Left lung (tissue), 10 donors: Measurements from ENCODE around the gene KCNMB2. TPM values are rescaled to one million over a fixed set of nuclear protein-coding genes. Genes with fewer than 3 reads are reported as not detected.

Source experiments
- ATAC-seq: fragments of 200-7000 bp; cut with Tn5 transposase; one replicate; pipeline ENCODE4 v1.9.1; 2020; ENCODE audit warnings: moderate library complexity
- DNase-seq, 4 donors: peaks; one replicate each; pipeline ENCODE4 v3.0.0-alpha.2; 2013 to 2020
- H3K27ac ChIP-seq, 2 donors: fragments of 200-600 bp; sonication (generic) in 1 of 2; one replicate each; pipeline versions ENCODE4 v1.5.0 to v1.8.0; 2020 to 2021
- H3K27me3 ChIP-seq, 2 donors: fragments of 200-600 bp; sonication (generic) in 1 of 2; one replicate each; pipeline versions ENCODE4 v1.5.0 to v1.8.0; 2020 to 2021
- H3K36me3 ChIP-seq, 2 donors: fragments of 200-600 bp; sonication (generic) in 1 of 2; one replicate each; pipeline versions ENCODE4 v1.5.0 to v1.8.0; 2020 to 2021
- H3K4me1 ChIP-seq, 2 donors: fragments of 200-600 bp; one replicate each; pipeline ENCODE4 v1.8.0; 2021
- H3K4me3 ChIP-seq, 2 donors: fragments of 200-600 bp; sonication (generic) in 1 of 2; one replicate each; pipeline versions ENCODE4 v1.5.0 to v1.8.0; 2020 to 2021; ENCODE audit warnings: mild to moderate bottlenecking in 1 of 2
- H3K9me3 ChIP-seq, 2 donors: fragments of 200-600 bp; sonication (generic) in 1 of 2; one replicate each; pipeline versions ENCODE4 v1.5.0 to v1.8.0; 2020 to 2021
- CTCF ChIP-seq, 2 donors: fragments of 200-600 bp; sonication (generic) in 1 of 2; IDR thresholded peaks; one replicate each; pipeline versions ENCODE4 v1.5.0 to v1.8.0; 2021; ENCODE audit warnings: antibody characterized with exemption in 2 of 2
- intact Hi-C, 2 donors: fragments of 100-400 bp; cut with DNase I; formaldehyde crosslinking; loops; one replicate each; pipeline versions ENCODE4 v1.11.2 to v1.14.2; 2022
- polyA plus RNA-seq, 6 donors: library from polyadenylated mRNA; unstranded; fragments of 120-200 nt; gene quantifications; one replicate each; pipeline ENCODE4 v1.2.1, GENCODE V29; 2013; ENCODE audit not compliant: insufficient read length in 6 of 6
- total RNA-seq, 2 donors: library from RNA; stranded (reverse); fragmentation: NEBNext Ultra II Directional; extraction: Animal tissue kit (Norgen Biotek cat#: 25700); gene quantifications; one replicate each; pipeline ENCODE4 v1.2.1, GENCODE V29; 2021
- donor health status: DM: no; HTN: yes; CAD: no.
- donor health status: DM: no; HTN: no; CAD: no.

Gene KCNMB2
- total and polyA plus RNA-seq, 8 donors = 0.45 to 16.9 (median 12.1) TPM

- no peak for TF ChIP-seq CTCF (IDR thresholded peaks at IDR 0.05)
- H3K36me3 ChIP-seq = no peaks in the 10 kb centered on the region
- no peaks in the 10 kb centered on the region for H3K4me1 ChIP-seq
- intact Hi-C loops = no loop called here
- no peaks in the 10 kb centered on the region for H3K9me3 ChIP-seq
- H3K27me3 ChIP-seq = no peaks in the 10 kb centered on the region
- H3K4me3 ChIP-seq = no peak overlapping the region
- ATAC-seq (no peak), DNase-seq (no peak)
- no peak overlapping the region for H3K27ac ChIP-seq
These were observed 17.4 kb upstream of the KCNMB2 start for GRCh38 chr3:178518660-178519396.

- Histone ChIP-seq H3K9me3 (no peaks in the 10 kb centered on the region), H3K36me3 (no peaks in the 10 kb centered on the region), H3K27me3 (no peaks in the 10 kb centered on the region), H3K27ac (no peak overlapping the region), H3K4me3 (no peak overlapping the region), H3K4me1 (no peaks in the 10 kb centered on the region)
- ATAC-seq (no peak), DNase-seq (no peak)
- no peak for TF ChIP-seq CTCF (IDR thresholded peaks at IDR 0.05)
- intact Hi-C loops = no loop called here
These were observed 16.5 kb upstream of the KCNMB2 start for GRCh38 chr3:178519701-178520100.

DNA sequence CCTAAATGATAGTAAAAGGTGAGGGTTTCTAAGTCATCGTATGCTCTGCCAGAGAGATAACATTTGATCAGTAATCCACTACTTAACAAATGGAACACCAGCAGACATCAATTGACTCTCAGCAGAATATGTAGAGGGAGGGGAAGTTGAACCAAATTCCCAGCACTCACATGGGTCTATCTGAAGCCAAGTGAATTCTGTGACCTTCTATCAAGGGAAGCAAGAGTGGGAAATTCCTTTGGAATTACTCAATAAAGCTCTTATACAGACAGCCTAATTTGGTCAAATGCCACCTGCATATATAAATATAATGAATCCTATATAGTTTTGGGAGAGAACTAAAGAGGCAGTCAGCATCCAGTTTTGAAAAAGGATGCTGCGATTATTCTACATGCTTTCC, 15.8 kb upstream of the KCNMB2 start:
- ATAC-seq = no peak
- H3K9me3 ChIP-seq = no peaks in the 10 kb centered on the region

DNA sequence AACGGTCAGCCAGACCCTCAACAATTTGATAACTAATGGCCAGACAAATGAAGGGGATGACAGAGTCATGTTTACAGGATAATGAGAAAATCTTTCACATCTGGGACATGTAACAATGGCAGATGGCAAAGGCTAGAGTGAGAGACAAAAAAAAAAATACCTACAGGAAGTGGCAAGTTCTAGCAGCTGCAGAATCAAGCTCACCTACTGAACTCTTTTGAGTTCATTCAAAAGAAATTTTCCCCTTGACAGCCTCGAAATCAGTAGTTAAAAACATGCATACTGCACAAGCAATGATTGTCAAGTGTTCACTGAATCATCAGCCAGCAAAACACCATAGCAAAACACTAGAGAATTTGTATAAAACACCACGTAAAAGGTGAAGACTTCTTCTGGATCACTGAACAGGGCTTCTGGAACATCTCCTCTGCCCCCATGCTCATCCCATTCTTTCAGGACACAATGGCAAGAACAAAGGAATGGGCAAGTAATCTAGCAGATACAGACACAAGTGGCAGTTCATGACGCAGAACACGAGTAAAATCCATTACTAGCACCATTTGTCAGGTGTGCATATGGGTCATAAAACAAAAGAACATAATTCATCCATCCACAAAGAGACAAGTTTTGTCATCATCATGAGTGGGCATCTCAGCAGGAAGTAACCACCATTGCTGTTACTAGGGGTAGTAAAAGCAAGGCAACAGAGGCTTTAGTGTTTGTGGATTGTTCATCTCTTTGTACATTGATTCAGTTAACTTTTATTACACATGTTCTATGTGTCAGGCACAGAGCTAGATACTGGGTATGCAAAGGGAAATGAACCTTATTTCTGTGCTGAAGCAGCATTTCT, 13.8 kb upstream of the KCNMB2 start:
- Histone ChIP-seq H3K9me3 (no peaks in the 10 kb centered on the region), H3K36me3 (no peaks in the 10 kb centered on the region), H3K27ac (no peak overlapping the region), H3K4me3 (no peak overlapping the region), H3K4me1 (no peaks in the 10 kb centered on the region), H3K27me3 (no peaks in the 10 kb centered on the region)
- intact Hi-C loops = no loop called here
- ATAC-seq (no peak), DNase-seq (no peak)
- TF ChIP-seq CTCF (IDR thresholded peaks at IDR 0.05) = no peak

More for the DNA sequence above, 15.8 kb upstream of the KCNMB2 start:
- intact Hi-C loops = no loop called here
- H3K36me3 ChIP-seq = no peaks in the 10 kb centered on the region
- H3K27me3 ChIP-seq = no peaks in the 10 kb centered on the region
- no peak for DNase-seq
- no peak overlapping the region for H3K4me3 ChIP-seq
- H3K4me1 ChIP-seq = no peaks in the 10 kb centered on the region
- no peak for TF ChIP-seq CTCF (IDR thresholded peaks at IDR 0.05)
- no peak overlapping the region for H3K27ac ChIP-seq

GRCh38 chr3:178525251-178525650, 11.0 kb upstream of the KCNMB2 start:
- TF ChIP-seq CTCF (IDR thresholded peaks at IDR 0.05) = no peak
- Histone ChIP-seq H3K36me3 (no peaks in the 10 kb centered on the region), H3K4me1 (no peaks in the 10 kb centered on the region), H3K27me3 (no peaks in the 10 kb centered on the region), H3K9me3 (no peaks in the 10 kb centered on the region), H3K27ac (no peak overlapping the region), H3K4me3 (no peak overlapping the region)
- intact Hi-C loops = no loop called here
- peak; percentile 51 for ATAC-seq
- DNase-seq = no peak
